Measurements from ENCODE around the gene FGF18.

DNA sequence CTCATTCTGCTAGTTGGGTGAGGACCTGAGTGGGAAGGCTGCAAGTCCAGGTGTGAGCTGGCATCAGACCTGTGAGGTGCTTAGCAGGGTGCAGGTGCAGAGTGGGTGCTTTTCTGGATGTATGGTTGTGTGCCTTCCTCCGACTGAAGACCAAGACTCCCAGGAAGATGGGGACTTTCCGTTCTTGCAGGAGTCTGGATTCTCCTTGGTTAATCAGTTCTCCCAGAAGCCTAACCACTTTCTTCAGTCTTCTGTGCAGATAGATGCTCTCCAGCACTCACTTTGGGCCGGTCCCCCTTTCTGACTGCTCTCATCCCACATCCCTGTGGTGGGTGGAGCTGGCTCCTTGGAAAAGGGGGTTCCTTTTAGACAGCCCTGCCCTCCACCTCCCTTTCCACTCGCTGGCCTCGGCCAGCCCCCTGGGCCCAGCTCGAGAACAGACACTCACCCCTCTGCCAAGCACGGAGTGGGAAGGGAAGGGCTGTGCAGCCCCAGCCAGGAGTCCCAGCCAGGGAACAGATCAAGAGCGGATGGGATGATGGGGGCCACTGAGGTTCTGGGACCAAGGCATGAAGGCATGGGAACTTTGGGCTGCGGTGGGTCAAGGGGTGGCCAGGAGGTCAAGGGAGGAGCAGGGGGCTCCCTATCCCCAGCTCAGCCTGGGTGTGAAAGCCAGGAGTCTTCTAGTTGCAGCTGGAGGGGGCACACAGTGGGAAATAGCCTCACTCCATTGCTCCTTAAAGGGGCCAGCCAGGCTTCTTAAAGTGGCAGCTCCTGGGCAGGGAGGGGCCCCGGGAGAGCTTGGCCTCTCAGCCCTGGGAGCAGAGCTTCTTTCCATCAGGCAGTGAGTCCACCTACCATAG is 62.4 kb downstream of the FGF18 start:
- TF ChIP-seq CTCF (IDR thresholded peaks at IDR 0.05) (no peak), POLR2A (IDR thresholded peaks at IDR 0.05) (no peak)

Data from uterus (tissue), 2 donors.